HCT116 (cell line): ENCODE measurements around the gene SLC25A28. TPM values are rescaled to one million over a fixed set of nuclear protein-coding genes. Genes with fewer than 3 reads are reported as not detected.

Source experiments
- ATAC-seq: fragments of 200-7000 bp; cut with Tn5 transposase; 2 replicates; pipeline ENCODE4 v1.9.1; 2020; ENCODE audit warnings: mild to moderate bottlenecking, moderate library complexity
- BruUV-seq: library from RNA; stranded (reverse); fragments of 400-500 nt; replicated peaks from 2 replicates; lab custom pipeline; 2021; lab: Mats Ljungman, UMichigan
- CTCF ChIA-PET: fragments of 300-600 bp; sonication (Branson Sonifier 250); formaldehyde crosslinking; loops from one replicate; lab custom pipeline; 2021; ENCODE audit warnings: antibody characterized with exemption; lab: Charles Lee
- POLR2A ChIA-PET: fragments of 300-600, 350-600 bp; sonication (Branson Sonifier 250); formaldehyde crosslinking; loops from one replicate; lab custom pipeline; 2021; ENCODE audit warnings: antibody characterized with exemption; lab: Charles Lee
- RAD21 ChIA-PET, 2 experiments: fragments of 300-600 bp; sonication (Branson Sonifier 250); formaldehyde crosslinking; loops; one replicate each; lab custom pipeline; 2023; ENCODE audit warnings: low total read pairs in 2 of 2; ENCODE audit not compliant: uncharacterized antibody in 2 of 2, unreplicated experiment in 2 of 2, low non-redundant PET in 1 of 2; lab: Charles Lee
- DNase-seq: peaks from one replicate; pipeline ENCODE4 v3.0.0-alpha.2; 2010; ENCODE audit warnings: low read depth, low spot score
- H2AFZ ChIP-seq: fragments of 200-600 bp; shearing (Covaris generic), sonication (generic); 2 replicates; pipeline ENCODE4 v1.6.1; 2017; ENCODE audit warnings: low read depth, mixed run types, mixed read lengths, antibody characterized with exemption, low read length; ENCODE audit not compliant: poor library complexity, severe bottlenecking
- H3K27ac ChIP-seq: 2 replicates; pipeline ENCODE4 v1.5.1; 2012; ENCODE audit warnings: low read depth, low read length
- H3K27me3 ChIP-seq: fragments of 200-600 bp; sonication (generic); 2 replicates; pipeline ENCODE4 v1.6.1; 2016; ENCODE audit warnings: mixed run types, low read length, mixed read lengths; ENCODE audit not compliant: insufficient read depth
- H3K36me3 ChIP-seq, 2 experiments: fragments of 200-500 bp in 1 of 2; fragments of 200-600 bp in 1 of 2; sonication (Bioruptor generic) in 1 of 2; sonication (generic) in 1 of 2; 2 replicates each; pipeline versions ENCODE4 v1.5.1 to v1.6.1; 2014 to 2016; ENCODE audit warnings: low read length in 2 of 2, inconsistent platforms in 1 of 2, mixed read lengths in 1 of 2, mixed run types in 1 of 2; ENCODE audit not compliant: insufficient read depth in 2 of 2, control insufficient read depth in 1 of 2
- H3K4me1 ChIP-seq, 2 experiments: fragments of 200-600 bp in 1 of 2; sonication (generic) in 1 of 2; 2 replicates each; pipeline versions ENCODE4 v1.5.1 to v1.6.1; 2012 to 2017; ENCODE audit warnings: low read length in 2 of 2, inconsistent platforms in 1 of 2, mild to moderate bottlenecking in 1 of 2, mixed read lengths in 1 of 2, mixed run types in 1 of 2, moderate library complexity in 1 of 2; ENCODE audit not compliant: insufficient read depth in 2 of 2, control insufficient read depth in 1 of 2
- H3K4me2 ChIP-seq: fragments of 200-600 bp; sonication (generic); 2 replicates; pipeline ENCODE4 v1.6.1; 2017; ENCODE audit warnings: mixed run types, low read length, mixed read lengths
- H3K4me3 ChIP-seq, 2 experiments: fragments of 200-600 bp in 1 of 2; sonication (generic) in 1 of 2; replicated peaks in 1 of 2; 2 replicates each; pipeline ENCODE4 v1.5.1; 2011 to 2016; ENCODE audit warnings: low read length in 2 of 2, control low read depth in 1 of 2, low read depth in 1 of 2, mild to moderate bottlenecking in 1 of 2, mixed read lengths in 1 of 2, mixed run types in 1 of 2
- H3K79me2 ChIP-seq: fragments of 200-600 bp; sonication (generic); 2 replicates; pipeline ENCODE4 v1.6.1; 2017; ENCODE audit warnings: mild to moderate bottlenecking, mixed run types, low read length, moderate library complexity, mixed read lengths; ENCODE audit not compliant: insufficient read depth
- H3K9ac ChIP-seq: fragments of 200-600 bp; sonication (generic); 2 replicates; pipeline ENCODE4 v1.6.1; 2016; ENCODE audit warnings: low read length, mixed read lengths
- H3K9me2 ChIP-seq: fragments of 200-600 bp; sonication (generic), shearing (Covaris generic); 2 replicates; pipeline ENCODE4 v1.6.1; 2017; ENCODE audit warnings: mixed run types, mild to moderate bottlenecking, moderate library complexity; ENCODE audit not compliant: insufficient read depth
- H3K9me3 ChIP-seq, 2 experiments: fragments of 200-500 bp in 1 of 2; fragments of 200-600 bp in 1 of 2; sonication (Bioruptor generic) in 1 of 2; sonication (generic) in 1 of 2; 2 replicates each; pipeline ENCODE4 v1.6.1; 2014 to 2017; ENCODE audit warnings: low read length in 2 of 2, mixed read lengths in 2 of 2, inconsistent platforms in 1 of 2, low read depth in 1 of 2, mild to moderate bottlenecking in 1 of 2, mixed run types in 1 of 2, moderate library complexity in 1 of 2; ENCODE audit not compliant: control insufficient read depth in 1 of 2, insufficient read depth in 1 of 2
- H4K20me1 ChIP-seq: fragments of 200-600 bp; sonication (generic), shearing (Covaris generic); 2 replicates; pipeline ENCODE4 v1.6.1; 2017; ENCODE audit warnings: mixed run types, mild to moderate bottlenecking, moderate library complexity; ENCODE audit not compliant: insufficient read depth
- ATF3 ChIP-seq: IDR thresholded peaks from 2 replicates; pipeline ENCODE4 v1.6.1; 2012
- CBX3 ChIP-seq: IDR thresholded peaks from 2 replicates; pipeline ENCODE4 v1.6.1; 2012; ENCODE audit warnings: low read depth
- EGR1 ChIP-seq: IDR thresholded peaks from 2 replicates; pipeline ENCODE4 v1.6.1; 2012; ENCODE audit warnings: low read depth
- EZH2phosphoT487 ChIP-seq: fragments of 200-600 bp; IDR thresholded peaks from 2 replicates; pipeline ENCODE4 v1.6.1; 2018; ENCODE audit warnings: antibody characterized with exemption, borderline replicate concordance
- FOSL1 ChIP-seq: IDR thresholded peaks from 2 replicates; pipeline ENCODE4 v1.6.1; 2012; ENCODE audit warnings: low read depth
- MAX ChIP-seq: IDR thresholded peaks from 2 replicates; pipeline ENCODE4 v1.6.1; 2012
- RAD21 ChIP-seq: IDR thresholded peaks from 2 replicates; pipeline ENCODE4 v1.6.1; 2012; ENCODE audit warnings: low read depth, mild to moderate bottlenecking
- SIN3A ChIP-seq: IDR thresholded peaks from 2 replicates; pipeline ENCODE4 v1.6.1; 2012; ENCODE audit warnings: low read depth
- SP1 ChIP-seq: IDR thresholded peaks from 2 replicates; pipeline ENCODE4 v1.6.1; 2012; ENCODE audit warnings: low read depth
- YY1 ChIP-seq: IDR thresholded peaks from 2 replicates; pipeline ENCODE4 v1.6.1; 2011; ENCODE audit warnings: low read length, low read depth, moderate library complexity, mild to moderate bottlenecking; ENCODE audit not compliant: insufficient replicate concordance; ENCODE audit errors: extremely low read depth
- intact Hi-C: fragments of 100-400 bp; cut with micrococcal nuclease; formaldehyde crosslinking; loops from 2 replicates; pipeline ENCODE4 v1.10.0; 2022
- total RNA-seq: library from RNA; stranded (reverse); gene quantifications from one replicate; pipeline ENCODE4 v1.2.1, GENCODE V29; 2021; ENCODE audit not compliant: unreplicated experiment
- TF ChIP-seq, protein P1 (sequence below): IDR thresholded peaks from 2 replicates; pipeline ENCODE4 v1.6.1; 2011; ENCODE audit warnings: mild to moderate bottlenecking, low read length, moderate library complexity; ENCODE audit not compliant: insufficient replicate concordance; ENCODE audit errors: extremely low read depth

The SLC25A28 gene
- total RNA-seq, 1 experiment from 2014 or later, result 59.5 TPM

DNA sequence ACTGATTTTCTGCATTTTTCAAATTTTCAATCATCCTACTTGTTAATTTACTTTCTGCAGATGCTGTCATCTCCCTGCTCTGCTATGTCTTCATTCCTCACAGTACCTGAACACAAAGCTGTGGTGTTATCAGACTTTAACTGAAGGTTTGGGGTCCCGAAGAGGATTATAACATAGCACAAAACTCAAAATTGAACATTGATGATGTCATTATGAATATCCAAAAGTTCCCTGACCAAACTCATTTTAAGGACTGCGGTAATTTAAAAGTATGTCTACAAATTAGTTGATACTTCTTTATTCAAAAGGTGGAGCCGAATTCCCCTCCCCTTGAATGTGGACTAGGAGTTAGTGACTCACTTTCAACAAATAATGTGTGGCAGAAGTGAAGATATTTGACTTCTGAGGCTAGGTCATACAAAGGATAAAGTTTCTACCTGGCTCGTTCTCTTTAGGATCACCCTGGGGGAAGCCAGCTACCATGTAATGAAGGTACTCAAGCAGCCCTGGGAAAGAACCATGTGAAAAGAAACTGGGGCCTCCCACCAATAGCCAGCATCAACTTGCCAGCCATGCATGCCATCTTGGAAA, 32.7 kb upstream of the SLC25A28 start:
- RAD21 ChIA-PET, result no interaction called here
- no peaks in the 10 kb centered on the region; a peak in 1 of 4 replicates for H3K4me1 ChIP-seq
- BruUV-seq, result no TSS peak
- H3K36me3 ChIP-seq, result no peaks in the 10 kb centered on the region
- H4K20me1 ChIP-seq, result no peaks in the 10 kb centered on the region
- CTCF ChIA-PET, result no interaction called here
- DNase-seq, result no peak
- POLR2A ChIA-PET, result no interaction called here
- H3K27ac ChIP-seq, result no peak overlapping the region
- H3K9me3 ChIP-seq, result no peaks in the 10 kb centered on the region
- no peaks in the 10 kb centered on the region for H3K27me3 ChIP-seq
- H3K4me3 ChIP-seq, result no peak overlapping the region
- H3K4me2 ChIP-seq, result no peak overlapping the region
- H3K79me2 ChIP-seq, result no peaks in the 10 kb centered on the region
- no peak overlapping the region for H3K9ac ChIP-seq
- H3K9me2 ChIP-seq, result no peaks in the 10 kb centered on the region
- TF ChIP-seq EGR1 (no peak), CBX3 (no peak), ATF3 (no peak), EZH2phosphoT487 (no peak), SP1 (no peak), FOSL1 (no peak), SIN3A (no peak)
- TF ChIP-seq, protein P1, sequence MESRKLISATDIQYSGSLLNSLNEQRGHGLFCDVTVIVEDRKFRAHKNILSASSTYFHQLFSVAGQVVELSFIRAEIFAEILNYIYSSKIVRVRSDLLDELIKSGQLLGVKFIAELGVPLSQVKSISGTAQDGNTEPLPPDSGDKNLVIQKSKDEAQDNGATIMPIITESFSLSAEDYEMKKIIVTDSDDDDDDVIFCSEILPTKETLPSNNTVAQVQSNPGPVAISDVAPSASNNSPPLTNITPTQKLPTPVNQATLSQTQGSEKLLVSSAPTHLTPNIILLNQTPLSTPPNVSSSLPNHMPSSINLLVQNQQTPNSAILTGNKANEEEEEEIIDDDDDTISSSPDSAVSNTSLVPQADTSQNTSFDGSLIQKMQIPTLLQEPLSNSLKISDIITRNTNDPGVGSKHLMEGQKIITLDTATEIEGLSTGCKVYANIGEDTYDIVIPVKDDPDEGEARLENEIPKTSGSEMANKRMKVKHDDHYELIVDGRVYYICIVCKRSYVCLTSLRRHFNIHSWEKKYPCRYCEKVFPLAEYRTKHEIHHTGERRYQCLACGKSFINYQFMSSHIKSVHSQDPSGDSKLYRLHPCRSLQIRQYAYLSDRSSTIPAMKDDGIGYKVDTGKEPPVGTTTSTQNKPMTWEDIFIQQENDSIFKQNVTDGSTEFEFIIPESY, result no peak
- ATAC-seq, result no peak
- no peak overlapping the region for H2AFZ ChIP-seq
- intact Hi-C loops, result no loop called here

GRCh38 chr10:99648717-99649116, 28.5 kb upstream of the SLC25A28 start:
- no peak overlapping the region for H3K9ac ChIP-seq
- H3K27me3 ChIP-seq, result no peaks in the 10 kb centered on the region
- H3K36me3 ChIP-seq, result no peaks in the 10 kb centered on the region
- no peaks in the 10 kb centered on the region for H3K79me2 ChIP-seq
- no peak overlapping the region for H3K27ac ChIP-seq
- intact Hi-C loops, result no loop called here
- H3K4me3 ChIP-seq, result no peak overlapping the region
- RAD21 ChIA-PET, result no interaction called here
- H3K9me3 ChIP-seq, result no peaks in the 10 kb centered on the region
- no peak for TF ChIP-seq YY1
- no peak for TF ChIP-seq EGR1
- TF ChIP-seq RAD21, result no peak
- TF ChIP-seq MAX, result no peak
- TF ChIP-seq SIN3A, result no peak
- TF ChIP-seq EZH2phosphoT487, result no peak
- H3K4me1 ChIP-seq, result no peaks in the 10 kb centered on the region
- no peak overlapping the region for H3K4me2 ChIP-seq
- no TSS peak for BruUV-seq
- CTCF ChIA-PET, result interaction anchor here (1.4 kb wide), 1 partner anchor 10 kb away, joined by 4 read pairs; the partner anchor contains the start of gene ENTPD7
- ATAC-seq, result no peak
- H4K20me1 ChIP-seq, result no peaks in the 10 kb centered on the region
- no peak for DNase-seq
- POLR2A ChIA-PET, result no interaction called here
- no peak overlapping the region for H2AFZ ChIP-seq
- no peaks in the 10 kb centered on the region for H3K9me2 ChIP-seq
